Type B pancreatic cell (in vitro differentiated cells): ENCODE results near the gene SPOCK1. TPM values are rescaled to one million over a fixed set of nuclear protein-coding genes. Genes with fewer than 3 reads are reported as not detected.

ENCODE experiments used
- DNase-seq: peaks from one replicate; pipeline ENCODE4 v3.0.0; 2021; ENCODE audit warnings: mixed read lengths; ENCODE audit not compliant: unreplicated experiment; ENCODE audit errors: extremely low spot score
- H3K27ac Mint-ChIP-seq: 2 replicates; pipeline ENCODE4 v1.8.0; 2021; ENCODE audit warnings: mild to moderate bottlenecking, mixed read lengths
- H3K27me3 Mint-ChIP-seq: 2 replicates; pipeline ENCODE4 v1.8.0; 2021; ENCODE audit warnings: mixed read lengths
- H3K36me3 Mint-ChIP-seq: 2 replicates; pipeline ENCODE4 v1.8.0; 2021; ENCODE audit warnings: mixed read lengths
- H3K4me1 Mint-ChIP-seq: one replicate; pipeline ENCODE4 v1.8.0; 2021; ENCODE audit warnings: mixed read lengths; ENCODE audit not compliant: unreplicated experiment
- H3K4me3 Mint-ChIP-seq: 2 replicates; pipeline ENCODE4 v1.8.0; 2021; ENCODE audit warnings: mild to moderate bottlenecking, mixed read lengths
- H3K9me3 Mint-ChIP-seq: 2 replicates; pipeline ENCODE4 v1.8.0; 2021; ENCODE audit warnings: mixed read lengths
- CTCF ChIP-seq: fragments of 200-600 bp; sonication (generic); conservative IDR thresholded peaks from 2 replicates; pipeline ENCODE4 v1.5.0; 2021; ENCODE audit warnings: antibody characterized with exemption, mild to moderate bottlenecking
- total RNA-seq: library from RNA; stranded (reverse); gene quantifications from 2 replicates; pipeline ENCODE4 v1.2.1, GENCODE V29; 2021; ENCODE audit warnings: low replicate concordance

SPOCK1 gene
- total RNA-seq, 1 donor from 2014 or later: 45.1 TPM

DNA sequence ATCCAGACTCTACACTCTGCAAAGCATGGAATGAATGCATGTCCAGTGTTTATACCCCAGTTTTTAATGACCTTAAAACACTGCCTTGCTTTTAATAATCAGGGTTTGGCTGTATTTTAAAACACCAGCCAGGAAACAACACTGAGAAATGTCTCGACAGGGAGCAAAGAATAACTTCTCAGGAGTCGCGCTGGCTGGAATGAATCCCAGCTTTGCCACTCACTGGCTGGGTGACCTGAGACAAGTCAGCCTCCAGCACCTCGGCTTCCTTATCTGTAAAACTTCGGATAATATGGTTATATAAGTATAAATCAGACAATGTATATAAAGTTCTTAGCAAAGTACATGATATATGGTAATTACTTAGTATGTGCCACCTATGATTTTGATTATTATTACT, 505.0 kb downstream of the SPOCK1 start:
- Mint-ChIP-seq H3K4me3 (no peak overlapping the region), H3K9me3 (peaks cover 4% of the 10 kb centered on the region), H3K36me3 (no peaks in the 10 kb centered on the region), H3K4me1 (no peaks in the 10 kb centered on the region), H3K27me3 (peaks cover 12% of the 10 kb centered on the region), H3K27ac (no peak overlapping the region)
- no peak for DNase-seq
- no peak for TF ChIP-seq CTCF

- Mint-ChIP-seq H3K36me3 (no peaks in the 10 kb centered on the region), H3K9me3 (peaks cover 4% of the 10 kb centered on the region), H3K4me3 (no peak overlapping the region), H3K4me1 (no peaks in the 10 kb centered on the region), H3K27ac (no peak overlapping the region), H3K27me3 (peaks cover 7% of the 10 kb centered on the region)
- no peak for DNase-seq
- TF ChIP-seq CTCF: no peak
Measured at GRCh38 chr5:136992796-136993489, 506.2 kb downstream of the SPOCK1 start.

GRCh38 chr5:136985785-136986475, 513.2 kb downstream of the SPOCK1 start:
- Mint-ChIP-seq H3K4me1 (peaks cover 5% of the 10 kb centered on the region), H3K36me3 (no peaks in the 10 kb centered on the region), H3K27me3 (no peaks in the 10 kb centered on the region), H3K9me3 (no peaks in the 10 kb centered on the region), H3K4me3 (no peak overlapping the region), H3K27ac (no peak overlapping the region)
- TF ChIP-seq CTCF: no peak
- no peak for DNase-seq

DNA sequence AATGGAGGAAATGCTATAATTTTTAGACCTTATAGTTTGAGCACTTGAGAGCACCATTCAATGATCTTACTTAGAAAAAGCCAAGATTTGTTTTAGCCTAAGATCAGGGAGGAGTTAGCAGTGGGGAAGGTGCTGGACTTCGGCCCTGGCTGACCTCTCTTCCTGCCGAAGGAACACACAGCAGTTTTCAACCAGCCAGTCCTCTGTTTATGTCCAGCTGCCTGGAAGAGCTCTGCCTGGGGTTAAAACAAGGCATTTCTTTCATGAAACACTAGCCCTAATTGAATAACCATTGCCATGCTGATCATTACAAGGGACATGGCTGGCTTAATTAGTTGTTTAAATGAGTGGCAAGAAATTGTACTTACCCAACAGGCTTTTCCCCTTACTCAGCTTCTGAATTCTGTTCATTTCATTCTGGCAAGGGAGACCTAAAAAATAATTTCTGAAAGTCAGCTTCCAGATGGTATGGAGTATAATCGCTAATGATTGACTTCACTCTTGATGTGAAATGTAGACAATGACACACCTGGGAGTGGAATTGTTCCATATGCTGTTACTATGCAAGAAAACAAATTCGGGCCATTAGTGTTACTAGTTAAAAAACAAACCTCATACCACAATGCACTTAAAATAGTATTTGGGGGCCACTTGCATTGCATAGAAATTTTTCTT, 514.2 kb downstream of the SPOCK1 start:
- no peak for DNase-seq
- Mint-ChIP-seq H3K4me3 (no peak overlapping the region), H3K27ac (no peak overlapping the region), H3K36me3 (no peaks in the 10 kb centered on the region), H3K4me1 (peaks cover 5% of the 10 kb centered on the region), H3K9me3 (no peaks in the 10 kb centered on the region), H3K27me3 (no peaks in the 10 kb centered on the region)
- no peak for TF ChIP-seq CTCF

DNA sequence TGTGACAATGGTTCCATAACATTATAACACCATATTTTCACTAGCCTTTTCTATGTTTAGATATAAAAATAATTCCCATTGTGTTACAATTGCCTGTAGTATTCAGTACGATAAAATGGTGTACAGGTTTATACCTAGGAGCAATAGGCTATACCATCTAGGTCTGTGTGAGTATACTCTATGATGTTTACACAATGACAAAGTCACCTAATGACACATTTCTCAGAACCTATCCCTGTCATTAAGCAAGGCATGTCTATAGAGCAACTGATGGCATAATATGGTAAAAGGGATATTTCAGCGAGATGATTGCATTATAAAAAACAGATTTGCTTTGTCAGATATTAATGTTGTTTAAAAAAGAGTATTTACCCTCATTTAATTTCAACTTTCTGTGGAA, 517.2 kb downstream of the SPOCK1 start:
- no peaks in the 10 kb centered on the region for H3K9me3 Mint-ChIP-seq
- H3K27me3 Mint-ChIP-seq: no peaks in the 10 kb centered on the region
- TF ChIP-seq CTCF: no peak
- no peak overlapping the region for H3K27ac Mint-ChIP-seq
- no peaks in the 10 kb centered on the region for H3K36me3 Mint-ChIP-seq
- peaks cover 5% of the 10 kb centered on the region for H3K4me1 Mint-ChIP-seq
- no peak for DNase-seq
- H3K4me3 Mint-ChIP-seq: no peak overlapping the region
